Liver (tissue), 9 donors: ENCODE measurements around the gene ERVMER34-1. TPM values are rescaled to one million over a fixed set of nuclear protein-coding genes. Genes with fewer than 3 reads are reported as not detected.

Experiments used
- DNase-seq: peaks from one replicate; pipeline ENCODE4 v3.0.0-alpha.2; 2017; ENCODE audit warnings: low spot score
- H3K27ac ChIP-seq, 2 donors: one replicate each; pipeline ENCODE4 v1.7.0; 2013; ENCODE audit warnings: inconsistent platforms in 2 of 2, low read length in 2 of 2, control low read depth in 1 of 2, low read depth in 1 of 2, mild to moderate bottlenecking in 1 of 2
- H3K27me3 ChIP-seq, 4 donors: one replicate each; pipeline versions ENCODE4 v1.6.1 to v1.7.0; 2013; ENCODE audit warnings: low read length in 3 of 4, inconsistent platforms in 1 of 4, mild to moderate bottlenecking in 1 of 4, moderate library complexity in 1 of 4; ENCODE audit not compliant: control insufficient read depth in 4 of 4, insufficient read depth in 4 of 4
- H3K36me3 ChIP-seq, 4 donors: one replicate each; pipeline versions ENCODE4 v1.6.1 to v1.7.0; 2013; ENCODE audit warnings: low read length in 3 of 4, mild to moderate bottlenecking in 3 of 4, low read depth in 1 of 4, moderate library complexity in 1 of 4; ENCODE audit not compliant: control insufficient read depth in 4 of 4, insufficient read depth in 3 of 4
- H3K4me1 ChIP-seq, 4 donors: one replicate each; pipeline versions ENCODE4 v1.6.1 to v1.7.0; 2013; ENCODE audit warnings: low read length in 3 of 4, mild to moderate bottlenecking in 3 of 4, moderate library complexity in 1 of 4; ENCODE audit not compliant: control insufficient read depth in 4 of 4, insufficient read depth in 4 of 4
- H3K4me3 ChIP-seq, 3 donors: one replicate each; pipeline versions ENCODE4 v1.6.1 to v1.7.0; 2013; ENCODE audit warnings: low read length in 3 of 3, control low read depth in 1 of 3, low read depth in 1 of 3, mild to moderate bottlenecking in 1 of 3
- H3K9ac ChIP-seq, 2 donors: one replicate each; pipeline ENCODE4 v1.7.0; 2013; ENCODE audit warnings: low read length in 2 of 2, mild to moderate bottlenecking in 2 of 2, moderate library complexity in 2 of 2, control low read depth in 1 of 2, low read depth in 1 of 2
- H3K9me3 ChIP-seq, 4 donors: one replicate each; pipeline versions ENCODE4 v1.6.1 to v1.7.0; 2013; ENCODE audit warnings: low read length in 3 of 4; ENCODE audit not compliant: control insufficient read depth in 4 of 4
- EGR1 ChIP-seq, 2 donors: IDR thresholded peaks; 2 replicates each; pipeline ENCODE4 v1.6.1; 2016 to 2018; ENCODE audit warnings: antibody characterized with exemption in 2 of 2, low read depth in 2 of 2
- FOXA1 ChIP-seq: IDR thresholded peaks from 2 replicates; pipeline ENCODE4 v1.6.1; 2016; ENCODE audit warnings: antibody characterized with exemption
- FOXA2 ChIP-seq: IDR thresholded peaks from 2 replicates; pipeline ENCODE4 v1.6.1; 2016; ENCODE audit warnings: antibody characterized with exemption
- GABPA ChIP-seq, 2 donors: IDR thresholded peaks in 1 of 2; conservative IDR thresholded peaks in 1 of 2; 2 replicates each; pipeline ENCODE4 v1.6.1; 2016; ENCODE audit warnings: antibody characterized with exemption in 2 of 2, mild to moderate bottlenecking in 1 of 2, moderate library complexity in 1 of 2
- HNF4A ChIP-seq, 2 donors: conservative IDR thresholded peaks; 2 replicates each; pipeline ENCODE4 v1.6.1; 2016; ENCODE audit warnings: antibody characterized with exemption in 2 of 2, mild to moderate bottlenecking in 2 of 2
- HNF4G ChIP-seq: IDR thresholded peaks from 2 replicates; pipeline ENCODE4 v1.6.1; 2016; ENCODE audit warnings: antibody characterized with exemption
- NR2F2 ChIP-seq: IDR thresholded peaks from 2 replicates; pipeline ENCODE4 v1.6.1; 2016; ENCODE audit warnings: antibody characterized with exemption
- RAD21 ChIP-seq, 2 donors: IDR thresholded peaks; 2 replicates each; pipeline ENCODE4 v1.6.1; 2016; ENCODE audit warnings: antibody characterized with exemption in 2 of 2, mild to moderate bottlenecking in 2 of 2
- RXRA ChIP-seq, 2 donors: IDR thresholded peaks; 2 replicates each; pipeline ENCODE4 v1.6.1; 2017 to 2018; ENCODE audit warnings: antibody characterized with exemption in 2 of 2, mild to moderate bottlenecking in 1 of 2
- TAF1 ChIP-seq: conservative IDR thresholded peaks from 2 replicates; pipeline ENCODE4 v1.6.1; 2016; ENCODE audit warnings: antibody characterized with exemption, mild to moderate bottlenecking
- YY1 ChIP-seq: IDR thresholded peaks from 2 replicates; pipeline ENCODE4 v1.6.1; 2016; ENCODE audit warnings: antibody characterized with exemption, mild to moderate bottlenecking
- WGBS: extraction: QIAGEN DNeasy Blood & Tissue Kit; methylation state at CpG from one replicate; pipeline ENCODE4 v1.1.7; 2013; 5-methylcytosine and 5-hydroxymethylcytosine counted together
- polyA plus RNA-seq, 2 donors: library from polyadenylated mRNA; stranded (reverse) in 1 of 2; unstranded in 1 of 2; fragments of 200-250 nt in 1 of 2; fragments of >200 nt in 1 of 2; fragmentation: Nextera tagmentation in 1 of 2; extraction: Ambion mirVana in 1 of 2; gene quantifications; one replicate each; pipeline versions ENCODE4 v1.2.1 to v1.2.3, GENCODE V29; 2013 to 2015
- total RNA-seq, 2 donors: library from RNA; depleted of rRNA; stranded (reverse); fragments of >200 nt; gene quantifications; one replicate each; pipeline ENCODE4 v1.2.3, GENCODE V29; 2014
- TF ChIP-seq, protein P1 (sequence below): IDR thresholded peaks from 2 replicates; pipeline ENCODE4 v1.6.1; 2016; ENCODE audit warnings: antibody characterized with exemption
- TF ChIP-seq, protein P2 (sequence below): IDR thresholded peaks from 2 replicates; pipeline ENCODE4 v1.6.1; 2016; ENCODE audit warnings: antibody characterized with exemption, mild to moderate bottlenecking
- TF ChIP-seq, protein P3 (sequence below): fragments of 150-350 bp; IDR thresholded peaks from 2 replicates; pipeline ENCODE4 v1.5.1; 2017; ENCODE audit warnings: improper control_type of control experiment, low read depth, low read length; ENCODE audit not compliant: missing input control
- TF ChIP-seq, protein P4 (sequence below): IDR thresholded peaks from 2 replicates; pipeline ENCODE4 v1.6.1; 2016; ENCODE audit warnings: antibody characterized with exemption
- TF ChIP-seq, protein P5 (sequence below): IDR thresholded peaks from 2 replicates; pipeline ENCODE4 v1.6.1; 2016; ENCODE audit warnings: antibody characterized with exemption
- donor health status: healthy.
- donor health status: healthy.
- donor health status: healthy.
- donor health status: healthy.
- donor health status: healthy.

The ERVMER34-1 gene
- total and polyA plus RNA-seq, 4 donors: under 0.01 to 0.08 (median 0.02) TPM; not detected in 1

DNA sequence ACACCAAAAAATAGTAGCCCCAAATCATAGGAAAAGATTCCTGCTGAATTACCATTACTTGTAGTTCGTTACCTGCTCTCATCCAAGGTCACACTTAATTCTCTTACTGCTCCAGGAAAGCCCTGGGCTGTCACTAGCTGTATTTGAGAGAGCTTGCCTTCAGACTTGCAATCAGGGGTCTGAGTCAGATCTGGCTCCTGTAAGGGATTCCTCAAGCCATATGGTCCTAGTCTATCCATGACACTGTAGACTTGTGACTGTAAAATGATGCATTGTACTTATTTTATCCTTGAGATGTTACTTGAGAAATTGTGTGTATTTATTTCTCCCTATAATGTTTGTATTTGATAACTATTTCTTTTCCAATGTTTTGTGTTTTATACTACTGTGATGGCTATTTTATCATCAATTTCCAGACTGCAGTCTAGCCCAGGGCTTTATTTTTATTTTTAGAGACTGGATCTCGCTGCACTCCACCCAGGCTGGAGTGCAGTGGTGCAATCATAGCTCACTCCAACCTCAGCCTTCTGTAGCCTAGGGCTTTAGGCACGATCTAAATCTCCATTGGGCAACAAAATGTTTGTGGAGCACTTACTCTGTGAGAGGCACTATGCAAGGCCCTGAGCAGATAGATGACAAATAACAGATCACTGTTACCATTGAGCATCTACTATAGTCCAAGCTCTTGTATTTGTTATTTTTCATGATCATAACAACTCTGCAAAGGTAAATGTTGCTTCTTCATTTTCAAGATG lies 24.2 kb downstream of the ERVMER34-1 start:
- TF ChIP-seq YY1 (no peak), RAD21 (IDR thresholded peaks at IDR 0.05) (no peak), NR2F2 (no peak), GABPA (IDR thresholded peaks at IDR 0.05 in 1 of 2, conservative IDR thresholded peaks at IDR 0.05 in 1 of 2) (no peak), FOXA1 (no peak), EGR1 (IDR thresholded peaks at IDR 0.05; ENCODE audit: low read depth in 2 of 2) (no peak)
- TF ChIP-seq, protein P1, sequence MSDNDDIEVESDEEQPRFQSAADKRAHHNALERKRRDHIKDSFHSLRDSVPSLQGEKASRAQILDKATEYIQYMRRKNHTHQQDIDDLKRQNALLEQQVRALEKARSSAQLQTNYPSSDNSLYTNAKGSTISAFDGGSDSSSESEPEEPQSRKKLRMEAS: no peak
- TF ChIP-seq, protein P2, sequence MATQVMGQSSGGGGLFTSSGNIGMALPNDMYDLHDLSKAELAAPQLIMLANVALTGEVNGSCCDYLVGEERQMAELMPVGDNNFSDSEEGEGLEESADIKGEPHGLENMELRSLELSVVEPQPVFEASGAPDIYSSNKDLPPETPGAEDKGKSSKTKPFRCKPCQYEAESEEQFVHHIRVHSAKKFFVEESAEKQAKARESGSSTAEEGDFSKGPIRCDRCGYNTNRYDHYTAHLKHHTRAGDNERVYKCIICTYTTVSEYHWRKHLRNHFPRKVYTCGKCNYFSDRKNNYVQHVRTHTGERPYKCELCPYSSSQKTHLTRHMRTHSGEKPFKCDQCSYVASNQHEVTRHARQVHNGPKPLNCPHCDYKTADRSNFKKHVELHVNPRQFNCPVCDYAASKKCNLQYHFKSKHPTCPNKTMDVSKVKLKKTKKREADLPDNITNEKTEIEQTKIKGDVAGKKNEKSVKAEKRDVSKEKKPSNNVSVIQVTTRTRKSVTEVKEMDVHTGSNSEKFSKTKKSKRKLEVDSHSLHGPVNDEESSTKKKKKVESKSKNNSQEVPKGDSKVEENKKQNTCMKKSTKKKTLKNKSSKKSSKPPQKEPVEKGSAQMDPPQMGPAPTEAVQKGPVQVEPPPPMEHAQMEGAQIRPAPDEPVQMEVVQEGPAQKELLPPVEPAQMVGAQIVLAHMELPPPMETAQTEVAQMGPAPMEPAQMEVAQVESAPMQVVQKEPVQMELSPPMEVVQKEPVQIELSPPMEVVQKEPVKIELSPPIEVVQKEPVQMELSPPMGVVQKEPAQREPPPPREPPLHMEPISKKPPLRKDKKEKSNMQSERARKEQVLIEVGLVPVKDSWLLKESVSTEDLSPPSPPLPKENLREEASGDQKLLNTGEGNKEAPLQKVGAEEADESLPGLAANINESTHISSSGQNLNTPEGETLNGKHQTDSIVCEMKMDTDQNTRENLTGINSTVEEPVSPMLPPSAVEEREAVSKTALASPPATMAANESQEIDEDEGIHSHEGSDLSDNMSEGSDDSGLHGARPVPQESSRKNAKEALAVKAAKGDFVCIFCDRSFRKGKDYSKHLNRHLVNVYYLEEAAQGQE: no peak
- TF ChIP-seq, protein P3, sequence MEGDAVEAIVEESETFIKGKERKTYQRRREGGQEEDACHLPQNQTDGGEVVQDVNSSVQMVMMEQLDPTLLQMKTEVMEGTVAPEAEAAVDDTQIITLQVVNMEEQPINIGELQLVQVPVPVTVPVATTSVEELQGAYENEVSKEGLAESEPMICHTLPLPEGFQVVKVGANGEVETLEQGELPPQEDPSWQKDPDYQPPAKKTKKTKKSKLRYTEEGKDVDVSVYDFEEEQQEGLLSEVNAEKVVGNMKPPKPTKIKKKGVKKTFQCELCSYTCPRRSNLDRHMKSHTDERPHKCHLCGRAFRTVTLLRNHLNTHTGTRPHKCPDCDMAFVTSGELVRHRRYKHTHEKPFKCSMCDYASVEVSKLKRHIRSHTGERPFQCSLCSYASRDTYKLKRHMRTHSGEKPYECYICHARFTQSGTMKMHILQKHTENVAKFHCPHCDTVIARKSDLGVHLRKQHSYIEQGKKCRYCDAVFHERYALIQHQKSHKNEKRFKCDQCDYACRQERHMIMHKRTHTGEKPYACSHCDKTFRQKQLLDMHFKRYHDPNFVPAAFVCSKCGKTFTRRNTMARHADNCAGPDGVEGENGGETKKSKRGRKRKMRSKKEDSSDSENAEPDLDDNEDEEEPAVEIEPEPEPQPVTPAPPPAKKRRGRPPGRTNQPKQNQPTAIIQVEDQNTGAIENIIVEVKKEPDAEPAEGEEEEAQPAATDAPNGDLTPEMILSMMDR: no peak
- H3K9ac ChIP-seq: no peak overlapping the region
- no peaks in the 10 kb centered on the region for H3K36me3 ChIP-seq
- H3K4me1 ChIP-seq: no peaks in the 10 kb centered on the region
- H3K4me3 ChIP-seq: no peak overlapping the region
- H3K27ac ChIP-seq: no peak overlapping the region
- no peaks in the 10 kb centered on the region for H3K27me3 ChIP-seq
- H3K9me3 ChIP-seq: no peaks in the 10 kb centered on the region
- WGBS: 83% methylated on average over 3 of the region's 3 CpGs
- DNase-seq: no peak

DNA sequence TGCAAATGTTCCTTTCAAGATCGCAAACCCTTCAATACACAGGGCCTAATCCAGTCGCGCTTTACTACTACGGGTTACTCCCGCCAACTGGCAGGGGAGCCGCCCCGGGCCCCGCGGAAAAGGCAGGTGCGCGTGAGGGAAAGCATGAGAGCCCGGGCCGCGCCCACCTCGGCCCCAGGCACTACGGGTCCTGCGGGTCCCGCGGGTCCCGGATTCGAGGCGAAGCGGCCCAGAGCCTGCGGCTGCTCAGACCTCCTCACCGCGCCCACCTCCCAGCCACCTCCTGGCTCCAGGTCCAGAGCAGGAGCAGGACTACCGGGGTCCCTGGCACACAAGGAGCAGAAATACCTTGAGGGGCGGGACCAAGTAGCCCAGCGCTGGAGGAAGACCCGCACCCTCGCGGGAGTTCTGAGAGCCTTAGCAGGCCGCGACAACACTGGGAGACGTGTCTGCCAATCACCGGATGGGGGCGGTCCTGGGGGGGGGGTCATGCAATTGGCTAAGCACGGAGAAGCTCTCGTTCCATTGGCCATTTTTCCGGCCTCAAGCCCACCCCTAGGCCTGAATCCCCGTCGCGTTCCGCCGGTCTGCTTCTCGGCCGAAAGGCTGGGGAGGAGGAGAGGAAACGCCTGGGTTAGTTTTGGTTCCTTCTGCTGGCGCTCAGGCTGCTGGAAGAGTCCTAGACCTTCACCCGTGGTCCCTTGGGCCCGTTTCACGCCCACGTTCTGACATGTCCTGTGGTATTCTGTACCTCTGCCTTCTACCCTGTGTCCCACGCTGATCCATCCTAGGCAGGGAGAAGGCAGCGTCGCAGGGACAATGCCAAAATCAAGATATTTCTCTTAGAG lies 29.0 kb downstream of the ERVMER34-1 start:
- peak overlapping the region; percentile 64 to 90 for H3K9ac ChIP-seq
- peaks cover 0 to 2% (median 0%) of the 10 kb centered on the region in 4 donors for H3K36me3 ChIP-seq
- 2% methylated on average over 56 of the region's 56 CpGs for WGBS
- H3K27me3 ChIP-seq: no peaks in the 10 kb centered on the region
- peak overlapping the region; percentile 57 to 62 for H3K27ac ChIP-seq
- no peaks in the 10 kb centered on the region for H3K4me1 ChIP-seq
- peak overlapping the region; percentile 71 to 94 (median 87) for H3K4me3 ChIP-seq
- H3K9me3 ChIP-seq: no peaks in the 10 kb centered on the region
- peak; percentile 92 for DNase-seq
- TF ChIP-seq NR2F2 (no peak), FOXA2 (no peak), TAF1 (peak; percentile 67), RXRA (IDR thresholded peaks at IDR 0.05) (peak in 1 of 2 donors; percentile 42), HNF4A (conservative IDR thresholded peaks at IDR 0.05) (no peak), RAD21 (IDR thresholded peaks at IDR 0.05) (peak in 1 of 2 donors; percentile 58), EGR1 (IDR thresholded peaks at IDR 0.05; ENCODE audit: low read depth in 2 of 2) (no peak), FOXA1 (no peak), HNF4G (no peak), GABPA (IDR thresholded peaks at IDR 0.05 in 1 of 2, conservative IDR thresholded peaks at IDR 0.05 in 1 of 2) (peak in 1 of 2 donors; percentile 35)
- TF ChIP-seq, protein P3: no peak
- TF ChIP-seq, protein P4, sequence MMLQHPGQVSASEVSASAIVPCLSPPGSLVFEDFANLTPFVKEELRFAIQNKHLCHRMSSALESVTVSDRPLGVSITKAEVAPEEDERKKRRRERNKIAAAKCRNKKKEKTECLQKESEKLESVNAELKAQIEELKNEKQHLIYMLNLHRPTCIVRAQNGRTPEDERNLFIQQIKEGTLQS: no peak
- TF ChIP-seq, protein P5, sequence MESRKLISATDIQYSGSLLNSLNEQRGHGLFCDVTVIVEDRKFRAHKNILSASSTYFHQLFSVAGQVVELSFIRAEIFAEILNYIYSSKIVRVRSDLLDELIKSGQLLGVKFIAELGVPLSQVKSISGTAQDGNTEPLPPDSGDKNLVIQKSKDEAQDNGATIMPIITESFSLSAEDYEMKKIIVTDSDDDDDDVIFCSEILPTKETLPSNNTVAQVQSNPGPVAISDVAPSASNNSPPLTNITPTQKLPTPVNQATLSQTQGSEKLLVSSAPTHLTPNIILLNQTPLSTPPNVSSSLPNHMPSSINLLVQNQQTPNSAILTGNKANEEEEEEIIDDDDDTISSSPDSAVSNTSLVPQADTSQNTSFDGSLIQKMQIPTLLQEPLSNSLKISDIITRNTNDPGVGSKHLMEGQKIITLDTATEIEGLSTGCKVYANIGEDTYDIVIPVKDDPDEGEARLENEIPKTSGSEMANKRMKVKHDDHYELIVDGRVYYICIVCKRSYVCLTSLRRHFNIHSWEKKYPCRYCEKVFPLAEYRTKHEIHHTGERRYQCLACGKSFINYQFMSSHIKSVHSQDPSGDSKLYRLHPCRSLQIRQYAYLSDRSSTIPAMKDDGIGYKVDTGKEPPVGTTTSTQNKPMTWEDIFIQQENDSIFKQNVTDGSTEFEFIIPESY: peak; percentile 98
- TF ChIP-seq, protein P1: peak; percentile 49
